ENCODE data around the gene KCTD13.

GRCh38 chr16:29921034-29921385 lies 5.0 kb downstream of the KCTD13 start:
- TF ChIP-seq POLR2AphosphoS5 (IDR thresholded peaks at IDR 0.05), result no peak
- no peak for TF ChIP-seq POLR2A (IDR thresholded peaks at IDR 0.05; ENCODE audit: low read depth)
